Measurements from ENCODE around the gene PARP8. TPM values are rescaled to one million over a fixed set of nuclear protein-coding genes. Genes with fewer than 3 reads are reported as not detected.

Gene PARP8
- total and polyA plus RNA-seq, 2 of the 8 experiments (the other 6 are each of a cell fraction or from before 2014, with no cell fraction given): 16.6 to 30.6 TPM

DNA sequence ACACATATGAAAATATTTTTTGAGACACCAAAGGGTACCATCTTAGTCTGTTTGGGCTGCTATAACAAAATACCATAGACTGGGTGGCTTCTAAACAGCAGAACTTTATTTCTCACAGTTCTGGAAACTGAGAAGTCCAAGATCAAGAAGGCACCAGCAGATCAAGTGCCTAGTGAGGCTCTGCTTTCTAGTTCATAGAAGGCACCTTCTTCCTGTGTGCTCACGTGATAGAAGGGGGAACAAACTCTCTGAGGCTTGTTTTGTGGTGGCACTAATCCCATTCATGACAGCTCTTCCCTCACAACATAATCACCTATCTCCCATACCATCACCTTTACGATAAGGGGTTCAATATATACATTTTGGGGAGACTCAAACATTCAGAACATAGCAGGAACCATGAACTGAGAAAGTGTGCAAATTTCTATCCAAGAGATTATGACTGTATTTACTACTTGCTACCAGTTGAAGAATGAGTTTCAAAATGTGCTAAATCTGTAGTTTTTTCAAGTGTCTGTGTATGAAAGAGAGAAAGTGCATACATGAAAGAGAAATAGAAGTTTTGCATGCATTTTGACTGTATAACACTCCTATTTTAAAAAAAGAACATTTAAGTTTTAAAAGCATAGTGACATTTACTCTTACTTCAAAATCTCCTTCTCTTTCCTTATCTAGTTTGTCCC is 207.3 kb downstream of the PARP8 start:
- Histone ChIP-seq H2BK120ac (replicated peaks; ENCODE audit: low read depth, low read length) (no peak overlapping the region), H3K27me3 (replicated peaks in 1 of 4; ENCODE audit: control insufficient read depth in 3 of 4, extremely low read depth in 1 of 4, insufficient read depth in 3 of 4, low read length in 3 of 4) (no peaks in the 10 kb centered on the region), H3K23ac (ENCODE audit: insufficient read length) (no peak overlapping the region), H2BK12ac (ENCODE audit: low read depth, low read length) (no peak overlapping the region), H4K20me1 (replicated peaks in 1 of 2; ENCODE audit: control insufficient read depth in 1 of 2, insufficient read depth in 2 of 2, low read length in 2 of 2) (no peaks in the 10 kb centered on the region), H3K4me1 (replicated peaks in 1 of 4; ENCODE audit: control insufficient read depth in 3 of 4, insufficient read depth in 4 of 4, low read length in 3 of 4) (no peaks in the 10 kb centered on the region), H4K8ac (ENCODE audit: extremely low read depth, insufficient read depth, low read length) (no peak overlapping the region), H3K79me1 (ENCODE audit: low read depth, low read length) (no peaks in the 10 kb centered on the region), H2AK5ac (ENCODE audit: low read depth, low read length) (no peak overlapping the region), H3K14ac (ENCODE audit: insufficient read length) (no peak overlapping the region), H3K9me3 (ENCODE audit: insufficient read depth in 2 of 2, low read depth in 1 of 2, low read length in 1 of 2) (no peaks in the 10 kb centered on the region), H4K5ac (ENCODE audit: insufficient read length, low read depth, low read length) (no peak overlapping the region), H3K23me2 (ENCODE audit: low read depth, low read length) (no peaks in the 10 kb centered on the region), H3K4ac (replicated peaks; ENCODE audit: insufficient read length, low read depth, low read length) (no peak overlapping the region), H3K9ac (replicated peaks in 1 of 4; ENCODE audit: extremely low read depth in 1 of 4, low read depth in 3 of 4, low read length in 3 of 4) (no peak overlapping the region), H2BK20ac (ENCODE audit: low read length) (no peak overlapping the region), H3K27ac (ENCODE audit: low read depth, low read length) (no peak overlapping the region), H3K36me3 (ENCODE audit: control insufficient read depth in 2 of 4, insufficient read depth in 4 of 4, low read length in 3 of 4) (no peaks in the 10 kb centered on the region), H3K79me2 (ENCODE audit: control insufficient read depth in 1 of 2, insufficient read depth in 2 of 2, low read length in 2 of 2) (no peaks in the 10 kb centered on the region), H3K4me2 (ENCODE audit: insufficient read depth in 1 of 2, low read depth in 2 of 2, low read length in 2 of 2) (no peak overlapping the region), H4K91ac (replicated peaks; ENCODE audit: insufficient read length, low read length) (no peak overlapping the region), H3K4me3 (ENCODE audit: extremely low read depth in 1 of 4, insufficient read depth in 2 of 4, low read depth in 3 of 4, low read length in 4 of 4) (no peak overlapping the region), H3K18ac (ENCODE audit: extremely low read depth, low read length) (no peak overlapping the region), H2BK5ac (ENCODE audit: low read depth, low read length) (no peak overlapping the region), H2AFZ (ENCODE audit: low read length) (no peak overlapping the region), H2BK15ac (ENCODE audit: low read length) (no peak overlapping the region), H3K56ac (replicated peaks; ENCODE audit: insufficient read length, low read depth, low read length) (no peak overlapping the region)
- no peak for DNase-seq (ENCODE audit: low read depth in 1 of 2, low spot score in 2 of 2)
- 88% methylated on average over 2 of the region's 2 CpGs; no CpG with 5 or more reads in 1 of the 2 experiments for WGBS, 2 experiments (ENCODE audit: extremely low coverage in 1 of 2, insufficient coverage in 1 of 2, insufficient read length in 1 of 2, insufficient replicate concordance in 2 of 2, low coverage in 1 of 2, low lambda C conversion rate in 2 of 2, missing lambda C conversion rate in 1 of 2)
- TF ChIP-seq EP300 (IDR thresholded peaks at IDR 0.05; ENCODE audit: borderline replicate concordance in 1 of 2, low read depth in 2 of 2, low read length in 2 of 2): no peak
- TF ChIP-seq JUN (IDR thresholded peaks at IDR 0.05; ENCODE audit: low read depth, low read length): no peak
- no peak for TF ChIP-seq SUZ12 (IDR thresholded peaks at IDR 0.05; ENCODE audit: low read length)
- no peak for TF ChIP-seq GABPA (IDR thresholded peaks at IDR 0.05; ENCODE audit: borderline replicate concordance, insufficient read depth, low read length)
- POLR2A ChIA-PET (ENCODE audit: partially characterized antibody): no interaction called here
- CTCF ChIA-PET (ENCODE audit: partially characterized antibody): no interaction called here
- FAIRE-seq: no peak

Measured in H1 (cell line).